HG03060 (cell line): ENCODE results near the gene SRPK3.

Source experiments
- ATAC-seq: cut with Tn5 transposase; IDR thresholded peaks from one replicate; pipeline ENCODE4 v1.9.1; 2021; ENCODE audit warnings: low read depth, moderate number of reproducible peaks; ENCODE audit not compliant: unreplicated experiment

Gene SRPK3

DNA sequence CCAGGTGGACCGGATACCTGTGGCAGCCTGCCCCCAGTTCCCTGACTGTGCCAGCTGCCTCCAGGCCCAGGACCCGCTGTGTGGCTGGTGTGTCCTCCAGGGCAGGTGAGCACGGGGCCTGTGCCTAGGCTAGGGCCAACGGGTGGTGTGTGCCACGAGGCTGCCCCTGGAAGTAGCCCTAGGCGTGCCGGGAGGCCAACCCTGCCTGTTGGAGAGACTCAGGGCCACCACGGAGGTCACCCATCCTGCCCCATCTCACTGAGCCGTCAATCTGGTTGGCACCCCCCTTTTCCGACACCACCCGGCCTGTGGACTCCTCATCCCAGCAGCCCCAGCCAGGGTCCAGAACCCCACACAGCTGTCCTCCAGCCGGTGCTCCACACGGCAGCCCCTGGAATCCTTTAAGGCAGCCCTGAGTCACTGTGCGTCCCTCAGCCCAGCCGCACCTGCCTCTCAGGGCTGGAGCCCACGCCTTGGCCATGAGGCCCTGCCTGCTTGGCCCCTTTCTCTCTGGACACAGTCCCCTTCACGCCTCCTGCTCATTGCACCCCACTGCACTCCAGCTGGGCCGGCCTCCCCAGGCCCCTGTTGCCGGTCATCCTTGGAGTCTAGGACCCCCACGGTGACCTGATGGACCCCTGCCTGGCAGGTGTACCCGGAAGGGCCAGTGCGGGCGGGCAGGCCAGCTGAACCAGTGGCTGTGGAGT, 11.5 kb upstream of the SRPK3 start:
- no peak for ATAC-seq

DNA sequence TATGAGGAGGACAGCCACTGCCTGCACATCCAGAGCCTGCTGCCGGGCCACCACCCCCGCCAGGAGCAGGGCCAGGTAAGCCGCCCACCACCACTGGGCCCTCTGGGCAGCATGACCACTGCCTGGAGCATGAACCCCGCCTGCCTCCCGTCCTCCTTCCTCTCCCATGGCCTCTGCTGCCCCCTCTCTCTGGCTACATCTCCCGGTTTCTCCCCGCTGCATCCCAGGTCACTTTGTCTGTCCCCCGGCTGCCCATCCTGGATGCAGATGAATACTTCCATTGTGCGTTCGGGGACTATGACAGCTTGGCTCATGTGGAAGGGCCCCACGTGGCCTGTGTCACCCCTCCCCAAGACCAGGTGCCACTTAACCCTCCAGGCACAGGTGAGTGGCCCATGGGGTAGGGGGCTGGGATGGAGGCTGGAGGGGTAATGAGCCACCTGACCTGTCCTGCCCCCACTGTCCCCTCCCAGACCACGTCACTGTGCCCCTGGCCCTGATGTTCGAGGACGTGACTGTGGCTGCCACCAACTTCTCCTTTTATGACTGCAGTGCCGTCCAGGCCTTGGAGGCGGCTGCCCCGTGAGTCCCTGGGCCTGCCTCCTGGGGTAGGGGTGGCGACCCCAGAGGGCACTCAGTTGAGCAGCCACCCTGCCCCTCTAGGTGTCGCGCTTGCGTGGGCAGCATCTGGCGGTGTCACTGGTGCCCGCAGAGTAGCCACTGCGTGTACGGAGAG, 10.8 kb upstream of the SRPK3 start:
- no peak for ATAC-seq

DNA sequence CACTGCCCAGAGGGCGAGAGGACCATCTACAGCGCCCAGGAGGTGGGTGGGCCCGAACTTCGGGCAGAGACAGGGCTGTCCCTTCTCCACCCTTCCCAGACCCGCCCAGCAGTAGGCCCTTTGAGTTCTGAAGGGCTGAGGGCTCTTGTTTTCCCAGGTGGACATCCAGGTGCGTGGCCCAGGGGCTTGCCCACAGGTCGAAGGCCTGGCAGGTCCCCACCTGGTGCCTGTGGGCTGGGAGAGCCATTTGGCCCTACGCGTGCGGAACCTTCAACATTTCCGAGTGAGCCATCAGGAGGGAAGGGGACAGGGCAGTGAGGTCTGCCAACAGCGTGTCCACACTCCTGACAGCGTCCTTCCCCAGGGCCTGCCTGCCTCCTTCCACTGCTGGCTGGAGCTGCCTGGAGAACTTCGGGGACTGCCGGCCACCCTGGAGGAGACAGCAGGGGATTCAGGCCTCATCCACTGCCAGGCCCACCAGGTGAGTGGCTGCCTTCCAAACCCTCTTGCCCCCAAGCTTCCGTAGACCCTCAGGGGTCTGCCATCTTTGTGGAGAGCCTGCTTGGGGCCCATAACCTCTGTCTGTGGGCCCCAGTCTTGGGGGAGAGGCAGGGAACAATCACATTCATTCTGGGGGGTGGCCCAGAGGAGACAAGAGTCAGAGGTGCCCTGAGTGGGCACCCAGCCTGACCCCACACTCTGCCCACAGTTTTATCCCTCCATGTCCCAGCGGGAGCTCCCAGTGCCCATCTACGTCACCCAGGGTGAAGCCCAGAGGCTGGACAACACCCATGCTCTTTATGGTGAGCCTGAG, 10.0 kb upstream of the SRPK3 start:
- no peak for ATAC-seq

DNA sequence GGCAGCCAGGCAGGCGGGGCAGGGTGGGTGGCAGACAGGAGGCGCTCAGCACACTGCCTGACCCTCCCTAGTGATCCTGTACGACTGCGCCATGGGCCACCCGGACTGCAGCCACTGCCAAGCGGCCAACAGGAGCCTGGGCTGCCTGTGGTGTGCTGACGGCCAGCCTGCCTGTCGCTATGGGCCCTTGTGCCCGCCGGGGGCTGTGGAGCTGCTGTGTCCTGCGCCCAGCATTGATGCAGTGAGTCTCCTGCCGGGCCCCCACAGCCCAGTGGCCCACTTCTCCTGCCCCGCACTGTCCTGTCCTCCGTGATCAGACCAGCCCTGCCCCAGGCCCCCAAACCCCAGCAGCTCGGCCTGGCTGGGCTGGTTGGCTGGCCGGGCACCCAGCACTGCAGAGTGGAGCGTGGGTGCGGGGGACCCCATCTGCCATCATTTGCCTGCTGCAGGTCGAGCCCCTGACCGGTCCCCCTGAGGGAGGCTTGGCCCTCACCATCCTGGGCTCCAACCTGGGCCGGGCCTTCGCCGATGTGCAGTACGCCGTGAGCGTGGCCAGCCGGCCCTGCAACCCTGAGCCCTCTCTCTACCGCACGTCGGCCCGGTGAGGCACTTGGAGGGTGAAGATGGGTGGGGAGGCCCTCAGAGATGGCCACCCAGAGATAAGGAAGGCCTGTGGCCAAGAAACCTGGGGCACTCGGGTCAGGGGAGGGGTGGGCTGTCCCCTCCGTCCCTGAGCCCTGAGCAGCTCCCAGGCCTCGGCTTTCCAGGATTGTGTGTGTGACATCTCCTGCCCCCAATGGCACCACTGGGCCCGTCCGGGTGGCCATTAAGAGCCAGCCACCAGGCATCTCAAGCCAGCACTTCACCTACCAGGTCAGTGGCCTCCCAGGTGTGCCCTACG, 9.2 kb upstream of the SRPK3 start:
- no peak for ATAC-seq

DNA sequence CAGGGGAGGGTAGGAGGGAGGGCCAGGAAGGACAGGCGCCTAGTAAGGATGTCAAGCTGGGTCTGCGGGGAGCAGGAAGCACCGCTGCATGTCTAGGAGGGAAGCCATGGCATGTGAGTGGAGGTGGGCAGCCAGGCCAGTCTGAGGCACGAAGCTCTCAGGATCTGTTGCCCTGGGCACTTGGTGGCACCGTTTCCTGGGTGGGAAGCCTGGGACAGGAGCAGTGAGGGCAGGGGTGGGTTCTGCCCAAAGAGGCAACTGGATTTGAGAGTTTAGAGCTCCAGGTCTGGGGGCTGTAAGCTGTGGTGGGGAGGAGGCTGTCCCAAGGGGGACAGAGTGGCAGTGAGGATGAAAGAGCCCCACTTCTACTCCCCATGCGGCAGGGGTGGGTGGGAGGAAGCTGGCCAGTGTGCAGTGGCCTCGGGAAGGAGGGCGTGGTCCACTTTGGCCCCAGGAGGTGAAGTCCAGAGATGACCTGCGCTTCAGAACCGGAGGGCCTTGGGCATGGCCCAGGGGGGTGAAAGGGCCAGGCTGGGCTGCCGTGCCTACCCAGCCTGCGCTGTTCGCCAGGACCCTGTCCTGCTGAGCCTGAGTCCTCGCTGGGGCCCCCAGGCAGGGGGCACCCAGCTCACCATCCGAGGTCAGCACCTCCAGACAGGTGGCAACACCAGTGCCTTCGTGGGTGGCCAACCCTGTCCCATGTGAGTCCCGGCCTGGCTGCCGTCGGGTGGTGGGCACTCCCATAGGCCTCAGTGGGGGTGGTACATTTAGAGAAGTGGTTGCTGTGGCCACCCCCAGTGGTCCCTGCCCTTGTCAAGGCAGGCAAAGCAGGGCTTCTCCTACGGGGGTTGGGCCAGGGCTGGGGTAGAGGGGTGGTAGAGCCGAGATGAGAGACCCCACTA, 8.3 kb upstream of the SRPK3 start:
- no peak for ATAC-seq

DNA sequence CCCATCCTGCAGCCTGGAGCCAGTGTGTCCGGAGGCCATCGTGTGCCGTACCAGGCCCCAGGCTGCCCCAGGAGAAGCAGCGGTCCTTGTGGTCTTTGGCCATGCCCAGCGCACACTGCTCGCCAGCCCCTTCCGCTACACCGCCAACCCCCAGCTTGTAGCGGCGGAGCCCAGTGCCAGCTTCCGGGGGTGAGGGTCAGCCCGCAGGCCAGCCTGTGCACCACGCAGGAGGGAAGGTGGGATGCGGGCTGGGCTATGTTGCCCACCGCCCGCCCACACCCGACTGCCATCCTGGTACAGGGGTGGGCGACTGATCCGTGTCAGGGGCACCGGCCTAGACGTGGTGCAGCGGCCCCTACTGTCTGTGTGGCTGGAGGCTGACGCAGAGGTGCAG, 7.6 kb upstream of the SRPK3 start:
- no peak for ATAC-seq

DNA sequence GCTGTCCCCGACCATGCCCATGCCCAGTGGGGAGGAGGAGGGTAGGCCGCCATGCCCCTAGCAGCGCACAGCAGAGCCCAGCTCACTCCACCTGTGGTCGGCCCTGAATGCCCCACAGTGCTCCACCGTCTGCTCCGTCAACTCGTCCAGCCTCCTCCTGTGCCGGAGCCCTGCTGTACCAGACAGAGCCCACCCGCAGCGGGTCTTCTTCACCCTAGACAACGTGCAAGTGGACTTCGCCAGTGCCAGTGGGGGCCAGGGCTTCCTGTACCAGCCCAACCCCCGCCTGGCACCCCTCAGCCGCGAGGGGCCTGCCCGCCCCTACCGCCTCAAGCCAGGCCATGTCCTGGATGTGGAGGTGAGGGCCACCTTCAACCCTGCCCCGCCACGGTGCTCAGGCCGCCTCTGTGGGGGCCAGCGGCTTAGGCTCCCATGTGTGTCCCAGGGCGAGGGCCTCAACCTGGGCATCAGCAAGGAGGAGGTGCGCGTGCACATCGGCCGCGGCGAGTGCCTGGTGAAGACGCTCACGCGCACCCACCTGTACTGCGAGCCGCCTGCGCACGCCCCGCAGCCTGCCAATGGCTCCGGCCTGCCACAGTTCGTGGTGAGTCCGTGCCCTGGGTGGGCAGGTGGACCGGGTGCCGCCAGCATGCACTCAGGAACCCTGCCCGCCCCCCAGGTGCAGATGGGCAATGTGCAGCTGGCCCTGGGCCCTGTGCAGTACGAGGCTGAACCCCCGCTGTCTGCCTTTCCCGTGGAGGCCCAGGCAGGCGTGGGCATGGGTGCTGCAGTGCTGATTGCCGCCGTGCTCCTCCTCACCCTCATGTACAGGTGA, 6.9 kb upstream of the SRPK3 start:
- no peak for ATAC-seq

DNA sequence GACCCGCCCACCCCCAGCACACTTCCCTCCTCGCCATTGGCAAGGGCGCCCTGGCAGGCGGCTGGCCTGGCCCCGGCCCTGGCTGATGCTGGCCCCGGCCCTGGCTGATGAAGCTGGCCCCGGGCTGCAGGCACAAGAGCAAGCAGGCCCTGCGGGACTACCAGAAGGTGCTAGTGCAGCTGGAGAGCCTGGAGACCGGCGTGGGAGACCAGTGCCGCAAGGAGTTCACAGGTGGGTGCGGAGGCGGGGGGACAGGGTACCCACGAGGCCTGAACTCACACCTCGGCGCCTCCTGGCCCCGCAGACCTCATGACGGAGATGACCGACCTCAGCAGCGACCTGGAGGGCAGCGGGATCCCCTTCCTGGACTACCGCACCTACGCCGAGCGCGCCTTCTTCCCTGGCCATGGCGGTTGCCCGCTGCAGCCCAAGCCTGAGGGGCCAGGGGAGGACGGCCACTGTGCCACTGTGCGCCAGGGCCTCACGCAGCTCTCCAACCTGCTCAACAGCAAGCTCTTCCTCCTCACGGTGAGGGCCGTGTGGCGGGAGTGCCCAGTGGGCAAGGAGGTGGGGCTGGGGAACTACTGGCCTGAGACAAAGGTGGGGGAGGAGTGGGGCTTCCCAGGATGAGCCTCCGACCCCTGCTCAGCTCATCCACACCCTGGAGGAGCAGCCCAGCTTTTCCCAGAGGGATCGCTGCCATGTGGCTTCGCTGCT, 6.1 kb upstream of the SRPK3 start:
- no peak for ATAC-seq

DNA sequence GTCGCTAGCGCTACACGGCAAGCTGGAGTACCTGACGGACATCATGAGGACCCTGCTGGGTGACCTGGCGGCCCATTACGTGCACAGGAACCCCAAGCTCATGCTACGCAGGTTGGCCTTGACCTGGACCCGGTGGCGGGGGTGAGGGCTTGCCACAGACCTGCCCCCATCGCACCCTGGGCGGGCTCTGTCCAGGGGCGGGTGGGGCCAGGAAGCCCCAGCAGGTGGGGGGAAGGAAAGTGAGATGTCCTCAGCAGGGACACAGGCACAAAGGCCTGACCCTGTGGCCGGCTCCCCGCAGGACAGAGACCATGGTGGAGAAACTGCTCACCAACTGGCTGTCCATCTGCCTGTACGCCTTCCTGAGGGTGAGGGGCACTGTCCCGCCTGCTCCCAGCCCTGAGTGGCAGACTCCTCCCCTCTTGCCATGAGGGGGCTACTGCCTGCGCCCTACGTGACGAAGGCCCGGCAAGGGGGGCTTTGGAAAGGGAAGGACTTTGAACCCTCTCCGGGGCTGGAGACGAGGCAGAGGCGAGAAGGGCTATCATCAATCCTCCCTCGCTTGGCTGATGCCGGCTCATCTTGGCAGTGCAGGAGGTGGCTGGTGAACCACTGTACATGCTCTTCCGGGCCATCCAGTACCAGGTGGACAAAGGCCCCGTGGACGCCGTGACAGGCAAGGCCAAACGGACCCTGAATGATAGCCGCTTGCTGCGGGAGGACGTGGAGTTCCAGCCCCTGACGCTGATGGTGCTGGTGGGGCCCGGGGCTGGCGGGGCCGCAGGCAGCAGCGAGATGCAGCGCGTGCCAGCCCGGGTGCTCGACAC, 5.3 kb upstream of the SRPK3 start:
- ATAC-seq, result no peak

DNA sequence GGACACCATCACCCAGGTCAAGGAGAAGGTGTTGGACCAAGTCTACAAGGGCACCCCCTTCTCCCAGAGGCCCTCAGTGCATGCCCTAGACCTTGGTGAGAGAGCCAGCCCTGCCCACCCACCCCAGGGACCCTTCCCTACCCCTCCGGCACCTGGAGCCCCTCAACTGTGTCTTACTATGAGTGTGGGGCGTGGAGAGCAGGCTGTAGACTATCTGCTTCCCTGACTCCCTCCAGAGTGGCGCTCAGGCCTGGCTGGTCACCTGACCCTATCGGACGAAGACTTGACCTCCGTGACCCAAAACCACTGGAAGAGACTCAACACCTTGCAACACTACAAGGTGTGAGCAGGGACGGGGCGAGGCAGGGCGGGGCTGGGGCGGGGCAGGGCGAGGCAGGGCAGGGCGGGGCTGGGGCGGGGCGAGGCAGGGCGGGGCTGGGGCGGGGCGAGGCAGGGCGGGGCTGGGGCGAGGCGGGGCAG, 4.7 kb upstream of the SRPK3 start:
- no peak for ATAC-seq

DNA sequence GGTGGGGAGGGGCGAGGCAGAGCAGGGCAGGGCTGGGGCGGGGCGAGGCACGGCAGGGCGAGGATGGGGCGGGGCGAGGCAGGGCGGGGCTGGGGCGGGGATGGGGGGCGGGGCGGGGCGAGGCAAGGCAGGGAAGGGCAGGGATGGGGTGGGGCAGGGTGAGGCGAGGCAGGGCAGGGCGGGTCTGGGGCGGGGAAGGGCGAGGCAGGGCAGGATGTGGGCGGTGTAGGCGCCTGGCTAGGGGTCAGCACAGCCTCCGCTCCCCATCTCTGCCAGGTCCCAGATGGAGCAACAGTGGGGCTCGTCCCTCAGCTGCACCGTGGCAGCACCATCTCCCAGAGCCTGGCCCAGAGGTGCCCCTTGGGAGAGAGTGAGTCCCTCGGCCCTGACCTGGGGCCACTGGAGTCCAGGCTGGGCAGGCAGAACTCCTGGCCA, 4.2 kb upstream of the SRPK3 start:
- ATAC-seq, result no peak

DNA sequence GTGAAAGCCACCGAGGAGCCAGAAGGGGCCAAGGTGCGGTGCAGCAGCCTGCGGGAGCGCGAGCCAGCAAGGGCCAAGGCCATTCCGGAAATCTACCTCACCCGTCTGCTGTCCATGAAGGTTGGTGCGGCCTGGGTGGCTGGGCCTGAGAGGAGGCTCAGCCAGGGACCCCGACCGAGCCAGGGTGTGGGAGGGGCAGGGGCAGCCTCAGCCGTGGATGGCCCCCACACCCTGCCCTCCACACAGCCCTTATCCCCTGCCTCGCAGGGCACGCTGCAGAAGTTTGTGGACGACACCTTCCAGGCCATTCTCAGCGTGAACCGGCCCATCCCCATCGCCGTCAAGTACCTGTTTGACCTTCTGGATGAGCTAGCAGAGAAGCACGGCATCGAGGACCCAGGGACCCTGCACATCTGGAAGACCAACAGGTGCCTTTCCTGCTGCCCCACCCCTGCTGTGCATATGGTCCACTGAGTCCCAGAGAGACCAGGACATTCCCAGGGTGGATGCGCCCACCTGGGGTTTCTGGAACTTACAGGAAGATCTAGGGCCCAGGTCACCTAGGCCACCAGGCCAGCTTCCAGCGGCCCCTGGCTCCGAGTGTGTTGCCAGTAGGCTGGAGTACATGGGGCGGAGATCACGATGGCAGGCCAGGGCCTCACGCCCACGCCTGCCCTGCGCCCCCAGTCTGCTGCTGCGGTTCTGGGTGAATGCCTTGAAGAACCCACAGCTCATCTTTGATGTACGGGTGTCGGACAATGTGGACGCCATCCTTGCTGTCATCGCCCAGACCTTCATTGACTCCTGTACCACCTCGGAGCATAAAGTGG, 3.4 kb upstream of the SRPK3 start:
- ATAC-seq, result no peak

DNA sequence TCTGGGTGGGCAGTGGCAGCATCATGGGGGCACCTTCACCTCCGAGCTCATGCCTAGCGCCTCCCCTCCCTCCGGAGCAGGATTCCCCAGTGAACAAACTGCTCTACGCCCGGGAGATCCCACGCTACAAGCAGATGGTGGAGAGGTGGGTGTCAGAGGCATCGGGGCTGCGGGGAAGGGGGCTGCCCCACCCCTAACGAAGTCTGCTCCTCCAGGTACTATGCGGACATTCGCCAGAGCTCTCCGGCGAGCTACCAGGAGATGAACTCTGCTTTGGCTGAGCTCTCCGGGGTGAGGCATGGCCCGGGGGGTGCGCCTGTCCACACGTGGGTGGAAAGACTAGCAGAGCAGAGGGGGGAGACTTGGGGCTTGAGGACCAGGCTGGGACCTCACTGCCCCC, 2.7 kb upstream of the SRPK3 start:
- ATAC-seq, result no peak

DNA sequence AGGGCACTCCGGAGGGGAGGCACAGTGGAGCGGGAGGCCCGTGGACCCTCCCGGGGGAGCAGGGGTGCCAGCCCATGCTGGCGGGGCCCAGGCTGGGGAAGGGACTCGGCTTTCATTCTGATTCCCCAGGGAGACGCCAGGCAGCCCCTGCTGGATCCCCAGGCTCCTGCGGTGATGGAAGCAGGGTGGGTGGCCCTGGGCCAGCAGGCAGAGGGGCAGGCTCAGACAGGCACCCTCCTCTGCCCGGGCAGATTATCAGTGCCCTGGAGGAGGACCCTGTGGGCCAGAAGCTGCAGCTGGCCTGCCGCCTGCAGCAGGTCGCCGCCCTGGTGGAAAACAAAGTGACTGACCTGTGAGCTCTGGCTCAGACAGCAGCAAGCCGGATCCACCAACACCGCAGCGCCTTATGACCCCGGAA, 2.1 kb upstream of the SRPK3 start:
- ATAC-seq, result no peak

DNA sequence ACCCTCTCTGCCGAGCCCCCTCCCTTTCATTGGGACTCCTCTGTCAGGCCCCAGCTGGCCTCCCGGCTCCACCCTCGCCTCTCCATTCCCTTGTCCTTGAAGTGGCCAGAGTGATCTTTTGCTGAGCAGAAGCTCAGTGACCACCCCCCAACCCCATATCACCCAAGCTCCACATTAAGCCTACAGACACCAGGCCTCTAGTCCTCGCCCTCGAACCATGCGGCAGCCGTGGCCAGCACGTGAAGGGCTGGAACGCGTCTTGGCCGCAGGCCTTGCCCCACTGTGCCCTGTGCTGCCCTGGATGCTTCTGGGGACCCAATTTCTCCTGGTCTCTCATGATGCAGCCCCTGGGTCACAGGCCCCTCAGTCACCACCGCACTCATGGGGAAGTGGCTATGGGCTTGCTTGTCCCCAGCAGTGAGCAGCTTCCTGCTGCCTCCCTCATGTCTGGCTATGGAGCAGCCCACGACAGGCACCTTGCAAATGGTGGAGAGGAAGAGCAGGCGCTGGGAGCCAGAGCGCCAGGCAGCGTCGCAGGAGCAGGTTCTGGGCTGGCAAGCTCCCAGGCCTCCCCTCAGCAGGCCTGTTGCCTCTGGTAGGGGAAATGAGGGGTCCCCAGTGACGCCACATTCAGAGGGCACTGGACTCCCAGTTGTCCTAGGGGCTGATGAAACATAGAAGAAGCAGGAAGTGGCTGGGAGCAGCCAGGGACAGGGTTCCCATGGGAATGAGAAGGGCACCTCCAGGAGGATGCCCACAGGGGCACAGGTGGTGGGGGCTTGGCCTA, 757 bp upstream of the SRPK3 start:
- no peak for ATAC-seq
